Measurements from ENCODE around the gene TSEN34. TPM values are rescaled to one million over a fixed set of nuclear protein-coding genes. Genes with fewer than 3 reads are reported as not detected.

Gene TSEN34
- total and polyA plus RNA-seq, 2 donors (not counting 1 experiment from before 2014, with no cell fraction given) = 22.5 to 57.8 TPM

GRCh38 chr19:54188215-54188871 is 2.8 kb upstream of the TSEN34 start:
- DNase-seq (ENCODE audit: low read depth in 2 of 2) = peak in 1 of 2 donors; percentile 84
- Histone ChIP-seq H2AFZ (ENCODE audit: low read length) (no peak overlapping the region), H4K20me1 (ENCODE audit: control insufficient read depth, extremely low read depth, insufficient read depth, low read length) (no peaks in the 10 kb centered on the region)

DNA sequence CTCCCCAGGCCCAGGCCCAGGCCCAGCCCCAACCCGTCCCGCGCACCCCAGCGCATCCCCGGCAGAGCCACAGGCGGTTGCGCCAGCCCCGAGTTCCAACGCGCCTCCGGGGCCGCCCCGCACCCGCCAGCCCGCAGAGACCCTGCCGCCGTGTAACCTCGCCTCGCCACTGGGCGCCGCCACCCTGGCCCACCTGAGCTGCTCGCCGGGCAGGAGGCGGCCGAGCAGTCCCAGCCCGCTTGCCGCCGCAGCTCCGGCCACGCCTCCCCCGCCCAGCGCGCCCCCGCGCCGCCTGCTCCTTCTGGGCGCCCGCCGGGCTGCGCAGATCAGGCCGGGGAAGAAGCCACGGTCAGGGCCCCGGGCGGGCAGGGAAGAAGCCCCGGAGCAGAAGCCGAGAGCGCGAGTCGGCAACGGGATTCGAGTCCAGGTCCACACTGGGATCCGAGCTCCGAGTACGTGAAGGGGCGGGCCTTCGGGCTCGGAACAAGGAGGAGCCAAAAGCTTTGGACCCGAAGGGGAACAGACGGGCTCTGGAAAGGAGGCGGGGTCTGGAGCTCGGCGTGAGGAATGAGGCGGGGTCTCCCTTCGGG is 1.9 kb upstream of the TSEN34 start, which contains the start of gene MBOAT7:
Gene MBOAT7 (minus strand): TSS at position 436 of the 590 bp plus-strand sequence. CDS start 1,072 bp downstream, outside the sequence.
- Histone ChIP-seq H2AFZ (ENCODE audit: low read length) (peak within 1 kb of the TSS; percentile 68), H3K9ac (ENCODE audit: insufficient read depth, low read length) (peak within 1 kb of the TSS; percentile 93), H3K4me1 (ENCODE audit: control insufficient read depth, extremely low read depth, insufficient read depth, low read length) (peaks cover 11% of the 10 kb centered on the region), H3K36me3 (ENCODE audit: control insufficient read depth, insufficient read depth, low read length) (peaks cover 9% of the 10 kb centered on the region), H3K27ac (ENCODE audit: insufficient read depth, low read length) (peak within 1 kb of the TSS; percentile 98), H3K4me2 (ENCODE audit: extremely low read depth, insufficient read depth, low read length) (peak within 1 kb of the TSS; percentile 67), H3K4me3 (replicated peaks in 1 of 4; ENCODE audit: control extremely low read depth in 1 of 4, insufficient read depth in 1 of 4, low read depth in 3 of 4, low read length in 4 of 4) (peak within 1 kb of the TSS; percentile 50 to 82 (median 70)), H3K79me2 (ENCODE audit: control insufficient read depth, insufficient read depth, low read length) (peaks cover 30% of the 10 kb centered on the region), H3K9me3 (ENCODE audit: control insufficient read depth, insufficient read depth, low read depth, low read length) (no peaks in the 10 kb centered on the region), H3K27me3 (ENCODE audit: control insufficient read depth, insufficient read depth, low read length) (no peaks in the 10 kb centered on the region), H4K20me1 (ENCODE audit: control insufficient read depth, extremely low read depth, insufficient read depth, low read length) (no peaks in the 10 kb centered on the region)
- TF ChIP-seq CTCF (conservative IDR thresholded peaks at IDR 0.05 in 1 of 2, IDR thresholded peaks at IDR 0.05 in 1 of 2; ENCODE audit: low read depth in 1 of 2, low read length in 2 of 2) (no peak), EZH2 (IDR thresholded peaks at IDR 0.05; ENCODE audit: low read length, missing control alignments) (no peak)
- DNase-seq (ENCODE audit: low read depth in 2 of 2) = no peak

More at GRCh38 chr19:54188215-54188871, 2.8 kb upstream of the TSEN34 start:
- Histone ChIP-seq H3K4me2 (ENCODE audit: extremely low read depth, insufficient read depth, low read length) (peak overlapping the region; percentile 67), H3K4me3 (replicated peaks in 1 of 4; ENCODE audit: control extremely low read depth in 1 of 4, insufficient read depth in 1 of 4, low read depth in 3 of 4, low read length in 4 of 4) (peak overlapping the region; percentile 32 to 82 (median 59)), H3K9ac (ENCODE audit: insufficient read depth, low read length) (peak overlapping the region; percentile 52), H3K4me1 (ENCODE audit: control insufficient read depth, extremely low read depth, insufficient read depth, low read length) (peaks cover 11% of the 10 kb centered on the region), H3K79me2 (ENCODE audit: control insufficient read depth, insufficient read depth, low read length) (peaks cover 30% of the 10 kb centered on the region), H3K9me3 (ENCODE audit: control insufficient read depth, insufficient read depth, low read depth, low read length) (no peaks in the 10 kb centered on the region), H3K27ac (ENCODE audit: insufficient read depth, low read length) (peak overlapping the region; percentile 98), H3K27me3 (ENCODE audit: control insufficient read depth, insufficient read depth, low read length) (no peaks in the 10 kb centered on the region), H3K36me3 (ENCODE audit: control insufficient read depth, insufficient read depth, low read length) (peaks cover 10% of the 10 kb centered on the region)
- TF ChIP-seq CTCF (conservative IDR thresholded peaks at IDR 0.05 in 1 of 2, IDR thresholded peaks at IDR 0.05 in 1 of 2; ENCODE audit: low read depth in 1 of 2, low read length in 2 of 2) (no peak), EZH2 (IDR thresholded peaks at IDR 0.05; ENCODE audit: low read length, missing control alignments) (no peak)

- peak overlapping the region; percentile 36 for H3K4me2 ChIP-seq (ENCODE audit: extremely low read depth, insufficient read depth, low read length)
These were observed 1.2 kb upstream of the TSEN34 start for GRCh38 chr19:54189735-54190502.

More at GRCh38 chr19:54189735-54190502, 1.2 kb upstream of the TSEN34 start:
- no peak for TF ChIP-seq EZH2 (IDR thresholded peaks at IDR 0.05; ENCODE audit: low read length, missing control alignments)
- TF ChIP-seq CTCF (conservative IDR thresholded peaks at IDR 0.05 in 1 of 2, IDR thresholded peaks at IDR 0.05 in 1 of 2; ENCODE audit: low read depth in 1 of 2, low read length in 2 of 2) = no peak
- H4K20me1 ChIP-seq (ENCODE audit: control insufficient read depth, extremely low read depth, insufficient read depth, low read length) = no peaks in the 10 kb centered on the region
- peak overlapping the region; percentile 68 for H2AFZ ChIP-seq (ENCODE audit: low read length)
- DNase-seq (ENCODE audit: low read depth in 2 of 2) = peak; percentile 100
- H3K4me1 ChIP-seq (ENCODE audit: control insufficient read depth, extremely low read depth, insufficient read depth, low read length) = peaks cover 11% of the 10 kb centered on the region
- no peaks in the 10 kb centered on the region for H3K9me3 ChIP-seq (ENCODE audit: control insufficient read depth, insufficient read depth, low read depth, low read length)
- peak overlapping the region; percentile 98 for H3K27ac ChIP-seq (ENCODE audit: insufficient read depth, low read length)
- H3K79me2 ChIP-seq (ENCODE audit: control insufficient read depth, insufficient read depth, low read length) = peaks cover 30% of the 10 kb centered on the region
- peak overlapping the region; percentile 93 for H3K9ac ChIP-seq (ENCODE audit: insufficient read depth, low read length)
- H3K27me3 ChIP-seq (ENCODE audit: control insufficient read depth, insufficient read depth, low read length) = no peaks in the 10 kb centered on the region
- peak overlapping the region; percentile 50 to 82 (median 63) for H3K4me3 ChIP-seq (replicated peaks in 1 of 4; ENCODE audit: control extremely low read depth in 1 of 4, insufficient read depth in 1 of 4, low read depth in 3 of 4, low read length in 4 of 4)
- H3K36me3 ChIP-seq (ENCODE audit: control insufficient read depth, insufficient read depth, low read length) = peaks cover 9% of the 10 kb centered on the region

Measured in fibroblast of lung (primary cell).